WTC11 (cell line): ENCODE measurements around the gene EME1. TPM values are rescaled to one million over a fixed set of nuclear protein-coding genes. Genes with fewer than 3 reads are reported as not detected.

Source experiments
- ATAC-seq: fragments of 200-7000 bp; cut with Tn5 transposase; 2 replicates; pipeline ENCODE4 v1.10.0; 2021; ENCODE audit warnings: mild to moderate bottlenecking, moderate library complexity
- CTCF ChIA-PET: fragments of 300-600 bp; sonication (Branson Sonifier 250); formaldehyde crosslinking; loops from one replicate; lab custom pipeline; 2021; ENCODE audit warnings: antibody characterized with exemption; lab: Charles Lee
- POLR2A ChIA-PET: fragments of 350-600 bp; sonication (Branson Sonifier 250); formaldehyde crosslinking; loops from one replicate; lab custom pipeline; 2021; ENCODE audit warnings: antibody characterized with exemption; lab: Charles Lee
- DNase-seq: peaks from one replicate; pipeline ENCODE4 v3.0.0; 2021; ENCODE audit warnings: low spot score
- H3K27ac Mint-ChIP-seq: 2 replicates; pipeline ENCODE4 v1.8.0; 2021; ENCODE audit warnings: mixed read lengths
- H3K27me3 Mint-ChIP-seq: 2 replicates; pipeline ENCODE4 v1.8.0; 2021; ENCODE audit warnings: low read depth, mild to moderate bottlenecking, moderate library complexity, mixed read lengths
- H3K36me3 Mint-ChIP-seq: 2 replicates; pipeline ENCODE4 v1.8.0; 2021; ENCODE audit warnings: mixed read lengths
- H3K4me1 Mint-ChIP-seq: 2 replicates; pipeline ENCODE4 v1.8.0; 2022; ENCODE audit warnings: mixed read lengths
- H3K4me3 Mint-ChIP-seq: 2 replicates; pipeline ENCODE4 v1.8.0; 2021; ENCODE audit warnings: mild to moderate bottlenecking, moderate library complexity, mixed read lengths
- H3K9me3 Mint-ChIP-seq: 2 replicates; pipeline ENCODE4 v1.8.0; 2021; ENCODE audit warnings: mixed read lengths
- FOXP1 ChIP-seq: sonication (generic); formaldehyde crosslinking; IDR thresholded peaks from 2 replicates; pipeline ENCODE4 v1.8.0; 2022; ENCODE audit warnings: missing genetic modification reagents, mild to moderate bottlenecking, moderate library complexity, borderline replicate concordance
- JUN ChIP-seq: sonication (generic); formaldehyde crosslinking; IDR thresholded peaks from 2 replicates; pipeline ENCODE4 v1.8.0; 2023; ENCODE audit warnings: mild to moderate bottlenecking, missing genetic modification reagents
- NFATC4 ChIP-seq: fragments of 250-450 bp; sonication (Bioruptor Pico); IDR thresholded peaks from 2 replicates; pipeline ENCODE4 v1.9.0; 2021; ENCODE audit warnings: mild to moderate bottlenecking
- NR1H2 ChIP-seq: sonication (generic); formaldehyde crosslinking; IDR thresholded peaks from 2 replicates; pipeline ENCODE4 v1.9.0; 2021; ENCODE audit warnings: mild to moderate bottlenecking, moderate library complexity, missing genetic modification reagents
- NR2C2 ChIP-seq: sonication (generic); formaldehyde crosslinking; IDR thresholded peaks from 2 replicates; pipeline ENCODE4 v1.8.0; 2022; ENCODE audit warnings: mild to moderate bottlenecking, missing genetic modification reagents
- RORB ChIP-seq: fragments of 250-450 bp; sonication (Bioruptor Pico); IDR thresholded peaks from 2 replicates; pipeline ENCODE4 v1.9.0; 2021; ENCODE audit warnings: mild to moderate bottlenecking
- SP1 ChIP-seq: sonication (generic); formaldehyde crosslinking; conservative IDR thresholded peaks from 2 replicates; pipeline ENCODE4 v1.8.1; 2022; ENCODE audit warnings: missing genetic modification reagents
- ZNF232 ChIP-seq: sonication (generic); formaldehyde crosslinking; IDR thresholded peaks from 2 replicates; pipeline ENCODE4 v1.8.0; 2022; ENCODE audit warnings: mild to moderate bottlenecking, missing genetic modification reagents
- ZNF671 ChIP-seq: fragments of 250-450 bp; sonication (Bioruptor Pico); IDR thresholded peaks from 2 replicates; pipeline ENCODE4 v1.8.0; 2021; ENCODE audit warnings: mild to moderate bottlenecking
- total RNA-seq: library from RNA; stranded (reverse); gene quantifications from 3 replicates; pipeline ENCODE4 v1.2.3, GENCODE V29; 2021
- TF ChIP-seq, protein P1 (sequence below): sonication (generic); formaldehyde crosslinking; IDR thresholded peaks from 2 replicates; pipeline ENCODE4 v1.8.1; 2023; ENCODE audit warnings: mild to moderate bottlenecking, missing genetic modification reagents
- TF ChIP-seq, protein P2 (sequence below): sonication (generic); formaldehyde crosslinking; IDR thresholded peaks from 2 replicates; pipeline ENCODE4 v1.8.0; 2023; ENCODE audit warnings: mild to moderate bottlenecking, missing genetic modification reagents
- TF ChIP-seq, protein P3 (sequence below): sonication (generic); formaldehyde crosslinking; IDR thresholded peaks from 2 replicates; pipeline ENCODE4 v1.8.0; 2022; ENCODE audit warnings: missing genetic modification reagents
- TF ChIP-seq, protein P4 (sequence below): fragments of 250-450 bp; sonication (Bioruptor Pico); IDR thresholded peaks from 2 replicates; pipeline ENCODE4 v1.8.0; 2021; ENCODE audit warnings: mild to moderate bottlenecking
- TF ChIP-seq, protein P5 (sequence below): sonication (generic); formaldehyde crosslinking; IDR thresholded peaks from 2 replicates; pipeline ENCODE4 v1.8.1; 2023; ENCODE audit warnings: mild to moderate bottlenecking, missing genetic modification reagents, moderate library complexity
- TF ChIP-seq, protein P6 (sequence below): sonication (generic); formaldehyde crosslinking; IDR thresholded peaks from 2 replicates; pipeline ENCODE4 v1.8.1; 2023; ENCODE audit warnings: mild to moderate bottlenecking, missing genetic modification reagents, moderate library complexity
- TF ChIP-seq, protein P7 (sequence below): fragments of 200-600 bp; IDR thresholded peaks from 2 replicates; pipeline ENCODE4 v1.8.0; 2022; ENCODE audit warnings: antibody characterized with exemption

Gene EME1
- total RNA-seq, 1 experiment from 2014 or later = 24.9 TPM

DNA sequence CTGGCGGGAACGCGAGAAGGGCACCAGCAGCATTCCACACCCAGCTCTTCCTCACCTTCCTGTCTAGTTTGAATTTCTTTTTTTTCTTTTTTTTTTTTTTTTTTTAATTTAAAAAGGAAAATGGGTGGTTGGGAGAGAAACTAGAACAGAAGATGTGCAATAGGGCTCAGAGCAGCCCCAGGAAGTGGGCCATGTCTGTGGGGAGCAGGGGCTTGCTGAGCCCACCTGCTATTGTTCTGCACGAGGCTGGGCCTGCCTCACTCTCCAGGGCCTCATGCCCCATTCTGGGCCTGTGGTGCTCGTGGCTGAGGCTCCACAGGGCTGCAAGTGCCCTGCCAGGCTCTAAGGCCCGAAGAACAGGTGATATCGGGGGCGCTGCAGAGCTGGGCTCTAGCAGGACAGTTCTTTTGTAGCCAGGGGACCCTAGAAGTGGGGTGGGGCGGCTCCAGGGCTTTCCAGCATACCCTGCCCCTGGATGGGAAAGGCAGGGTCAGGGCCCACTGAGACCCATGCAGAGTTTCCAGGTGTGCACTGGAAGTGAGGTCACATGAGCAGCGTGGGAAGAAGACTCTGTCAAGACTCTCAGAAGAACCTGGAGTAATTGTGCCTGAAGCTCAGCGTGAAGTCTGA lies 12.4 kb upstream of the EME1 start (continued):
- TF ChIP-seq, protein P1, sequence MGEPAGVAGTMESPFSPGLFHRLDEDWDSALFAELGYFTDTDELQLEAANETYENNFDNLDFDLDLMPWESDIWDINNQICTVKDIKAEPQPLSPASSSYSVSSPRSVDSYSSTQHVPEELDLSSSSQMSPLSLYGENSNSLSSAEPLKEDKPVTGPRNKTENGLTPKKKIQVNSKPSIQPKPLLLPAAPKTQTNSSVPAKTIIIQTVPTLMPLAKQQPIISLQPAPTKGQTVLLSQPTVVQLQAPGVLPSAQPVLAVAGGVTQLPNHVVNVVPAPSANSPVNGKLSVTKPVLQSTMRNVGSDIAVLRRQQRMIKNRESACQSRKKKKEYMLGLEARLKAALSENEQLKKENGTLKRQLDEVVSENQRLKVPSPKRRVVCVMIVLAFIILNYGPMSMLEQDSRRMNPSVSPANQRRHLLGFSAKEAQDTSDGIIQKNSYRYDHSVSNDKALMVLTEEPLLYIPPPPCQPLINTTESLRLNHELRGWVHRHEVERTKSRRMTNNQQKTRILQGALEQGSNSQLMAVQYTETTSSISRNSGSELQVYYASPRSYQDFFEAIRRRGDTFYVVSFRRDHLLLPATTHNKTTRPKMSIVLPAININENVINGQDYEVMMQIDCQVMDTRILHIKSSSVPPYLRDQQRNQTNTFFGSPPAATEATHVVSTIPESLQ (CRISPR knock-in tag) = no peak
- TF ChIP-seq RORB = no peak
- TF ChIP-seq, protein P2, sequence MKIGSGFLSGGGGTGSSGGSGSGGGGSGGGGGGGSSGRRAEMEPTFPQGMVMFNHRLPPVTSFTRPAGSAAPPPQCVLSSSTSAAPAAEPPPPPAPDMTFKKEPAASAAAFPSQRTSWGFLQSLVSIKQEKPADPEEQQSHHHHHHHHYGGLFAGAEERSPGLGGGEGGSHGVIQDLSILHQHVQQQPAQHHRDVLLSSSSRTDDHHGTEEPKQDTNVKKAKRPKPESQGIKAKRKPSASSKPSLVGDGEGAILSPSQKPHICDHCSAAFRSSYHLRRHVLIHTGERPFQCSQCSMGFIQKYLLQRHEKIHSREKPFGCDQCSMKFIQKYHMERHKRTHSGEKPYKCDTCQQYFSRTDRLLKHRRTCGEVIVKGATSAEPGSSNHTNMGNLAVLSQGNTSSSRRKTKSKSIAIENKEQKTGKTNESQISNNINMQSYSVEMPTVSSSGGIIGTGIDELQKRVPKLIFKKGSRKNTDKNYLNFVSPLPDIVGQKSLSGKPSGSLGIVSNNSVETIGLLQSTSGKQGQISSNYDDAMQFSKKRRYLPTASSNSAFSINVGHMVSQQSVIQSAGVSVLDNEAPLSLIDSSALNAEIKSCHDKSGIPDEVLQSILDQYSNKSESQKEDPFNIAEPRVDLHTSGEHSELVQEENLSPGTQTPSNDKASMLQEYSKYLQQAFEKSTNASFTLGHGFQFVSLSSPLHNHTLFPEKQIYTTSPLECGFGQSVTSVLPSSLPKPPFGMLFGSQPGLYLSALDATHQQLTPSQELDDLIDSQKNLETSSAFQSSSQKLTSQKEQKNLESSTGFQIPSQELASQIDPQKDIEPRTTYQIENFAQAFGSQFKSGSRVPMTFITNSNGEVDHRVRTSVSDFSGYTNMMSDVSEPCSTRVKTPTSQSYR = no peak
- TF ChIP-seq SP1 (CRISPR knock-in tag) = no peak
- no peak for TF ChIP-seq JUN (CRISPR knock-in tag)
- TF ChIP-seq, protein P3, sequence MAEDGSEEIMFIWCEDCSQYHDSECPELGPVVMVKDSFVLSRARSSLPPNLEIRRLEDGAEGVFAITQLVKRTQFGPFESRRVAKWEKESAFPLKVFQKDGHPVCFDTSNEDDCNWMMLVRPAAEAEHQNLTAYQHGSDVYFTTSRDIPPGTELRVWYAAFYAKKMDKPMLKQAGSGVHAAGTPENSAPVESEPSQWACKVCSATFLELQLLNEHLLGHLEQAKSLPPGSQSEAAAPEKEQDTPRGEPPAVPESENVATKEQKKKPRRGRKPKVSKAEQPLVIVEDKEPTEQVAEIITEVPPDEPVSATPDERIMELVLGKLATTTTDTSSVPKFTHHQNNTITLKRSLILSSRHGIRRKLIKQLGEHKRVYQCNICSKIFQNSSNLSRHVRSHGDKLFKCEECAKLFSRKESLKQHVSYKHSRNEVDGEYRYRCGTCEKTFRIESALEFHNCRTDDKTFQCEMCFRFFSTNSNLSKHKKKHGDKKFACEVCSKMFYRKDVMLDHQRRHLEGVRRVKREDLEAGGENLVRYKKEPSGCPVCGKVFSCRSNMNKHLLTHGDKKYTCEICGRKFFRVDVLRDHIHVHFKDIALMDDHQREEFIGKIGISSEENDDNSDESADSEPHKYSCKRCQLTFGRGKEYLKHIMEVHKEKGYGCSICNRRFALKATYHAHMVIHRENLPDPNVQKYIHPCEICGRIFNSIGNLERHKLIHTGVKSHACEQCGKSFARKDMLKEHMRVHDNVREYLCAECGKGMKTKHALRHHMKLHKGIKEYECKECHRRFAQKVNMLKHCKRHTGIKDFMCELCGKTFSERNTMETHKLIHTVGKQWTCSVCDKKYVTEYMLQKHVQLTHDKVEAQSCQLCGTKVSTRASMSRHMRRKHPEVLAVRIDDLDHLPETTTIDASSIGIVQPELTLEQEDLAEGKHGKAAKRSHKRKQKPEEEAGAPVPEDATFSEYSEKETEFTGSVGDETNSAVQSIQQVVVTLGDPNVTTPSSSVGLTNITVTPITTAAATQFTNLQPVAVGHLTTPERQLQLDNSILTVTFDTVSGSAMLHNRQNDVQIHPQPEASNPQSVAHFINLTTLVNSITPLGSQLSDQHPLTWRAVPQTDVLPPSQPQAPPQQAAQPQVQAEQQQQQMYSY (CRISPR knock-in tag) = no peak

DNA sequence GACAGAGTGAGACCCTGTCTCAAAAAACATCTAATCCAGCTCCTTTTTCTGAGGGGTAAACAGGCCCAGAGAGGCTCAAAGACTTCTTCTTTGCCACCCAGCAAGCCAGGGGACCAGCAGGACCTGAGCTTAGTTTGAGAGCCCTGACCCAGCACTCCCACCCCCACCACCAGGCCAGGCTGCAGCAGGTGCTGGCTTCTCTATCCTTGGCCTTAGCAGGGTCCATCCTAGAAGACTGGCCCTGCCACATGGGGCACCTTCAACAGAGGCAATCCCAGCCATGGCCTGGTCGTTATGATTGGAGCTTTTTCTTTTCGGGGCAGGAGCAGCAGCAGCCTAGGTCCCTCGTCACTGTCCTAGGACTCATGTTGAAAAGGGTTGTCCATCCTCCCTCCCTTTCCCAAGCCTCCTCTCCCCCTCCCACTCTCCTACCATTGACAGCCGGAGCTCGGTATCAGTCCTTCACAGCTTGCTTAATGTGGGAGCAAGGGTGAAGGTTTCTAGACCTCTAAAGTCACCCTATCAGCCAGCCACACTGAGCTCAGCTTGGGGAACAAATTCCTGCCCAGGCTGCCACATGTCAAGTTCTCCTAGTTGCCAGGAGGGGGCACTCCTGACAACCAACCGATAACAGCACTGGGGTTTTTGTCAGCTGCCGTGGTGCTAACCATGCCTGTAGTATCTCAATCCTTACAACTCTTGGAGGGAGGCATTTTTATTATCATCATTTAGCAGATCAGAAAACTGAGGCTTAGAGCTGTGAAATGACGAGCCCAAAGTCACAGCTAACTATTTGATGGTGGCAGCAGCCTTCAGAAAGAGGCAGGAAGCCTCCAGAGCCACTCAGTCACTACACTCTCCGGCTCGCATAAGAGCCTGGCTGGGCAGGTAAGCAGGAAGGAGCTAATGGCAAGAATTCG lies 11.2 kb upstream of the EME1 start:
- Mint-ChIP-seq H3K27ac (peak overlapping the region; percentile 91; the same call in 1 of the 2 replicates), H3K9me3 (no peaks in the 10 kb centered on the region), H3K27me3 (no peaks in the 10 kb centered on the region), H3K4me3 (no peak overlapping the region), H3K4me1 (peaks cover 36% of the 10 kb centered on the region), H3K36me3 (peaks cover 18% of the 10 kb centered on the region)
- ATAC-seq = peak; percentile 43
- DNase-seq = peak; percentile 61
- ChIA-PET POLR2A (interaction anchor here (0.5 to 2.3 kb wide), 3 partner anchors 15 to 63 kb away, joined by 3 to 7 read pairs (median 3); no protein-coding TSS in a partner anchor), CTCF (interaction anchor here (0.6 to 6.9 kb wide), 67 partner anchors 9 to 547 kb away, joined by 3 to 108 read pairs (median 4); partner anchors contain the start of genes COL1A1, EME1, ITGA3 and LRRC59)
- TF ChIP-seq NFATC4 (CRISPR knock-in tag) (no peak), NR2C2 (CRISPR knock-in tag) (no peak), ZNF671 (CRISPR knock-in tag) (no peak), JUN (CRISPR knock-in tag) (no peak), FOXP1 (no peak), NR1H2 (CRISPR knock-in tag) (no peak), ZNF232 (CRISPR knock-in tag) (no peak)
- TF ChIP-seq, protein P4, sequence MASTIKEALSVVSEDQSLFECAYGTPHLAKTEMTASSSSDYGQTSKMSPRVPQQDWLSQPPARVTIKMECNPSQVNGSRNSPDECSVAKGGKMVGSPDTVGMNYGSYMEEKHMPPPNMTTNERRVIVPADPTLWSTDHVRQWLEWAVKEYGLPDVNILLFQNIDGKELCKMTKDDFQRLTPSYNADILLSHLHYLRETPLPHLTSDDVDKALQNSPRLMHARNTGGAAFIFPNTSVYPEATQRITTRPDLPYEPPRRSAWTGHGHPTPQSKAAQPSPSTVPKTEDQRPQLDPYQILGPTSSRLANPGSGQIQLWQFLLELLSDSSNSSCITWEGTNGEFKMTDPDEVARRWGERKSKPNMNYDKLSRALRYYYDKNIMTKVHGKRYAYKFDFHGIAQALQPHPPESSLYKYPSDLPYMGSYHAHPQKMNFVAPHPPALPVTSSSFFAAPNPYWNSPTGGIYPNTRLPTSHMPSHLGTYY (CRISPR knock-in tag) = no peak
- TF ChIP-seq, protein P5, sequence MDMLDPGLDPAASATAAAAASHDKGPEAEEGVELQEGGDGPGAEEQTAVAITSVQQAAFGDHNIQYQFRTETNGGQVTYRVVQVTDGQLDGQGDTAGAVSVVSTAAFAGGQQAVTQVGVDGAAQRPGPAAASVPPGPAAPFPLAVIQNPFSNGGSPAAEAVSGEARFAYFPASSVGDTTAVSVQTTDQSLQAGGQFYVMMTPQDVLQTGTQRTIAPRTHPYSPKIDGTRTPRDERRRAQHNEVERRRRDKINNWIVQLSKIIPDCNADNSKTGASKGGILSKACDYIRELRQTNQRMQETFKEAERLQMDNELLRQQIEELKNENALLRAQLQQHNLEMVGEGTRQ (CRISPR knock-in tag) = no peak
- TF ChIP-seq, protein P6, sequence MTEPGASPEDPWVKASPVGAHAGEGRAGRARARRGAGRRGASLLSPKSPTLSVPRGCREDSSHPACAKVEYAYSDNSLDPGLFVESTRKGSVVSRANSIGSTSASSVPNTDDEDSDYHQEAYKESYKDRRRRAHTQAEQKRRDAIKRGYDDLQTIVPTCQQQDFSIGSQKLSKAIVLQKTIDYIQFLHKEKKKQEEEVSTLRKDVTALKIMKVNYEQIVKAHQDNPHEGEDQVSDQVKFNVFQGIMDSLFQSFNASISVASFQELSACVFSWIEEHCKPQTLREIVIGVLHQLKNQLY (CRISPR knock-in tag) = no peak
- TF ChIP-seq, protein P7, sequence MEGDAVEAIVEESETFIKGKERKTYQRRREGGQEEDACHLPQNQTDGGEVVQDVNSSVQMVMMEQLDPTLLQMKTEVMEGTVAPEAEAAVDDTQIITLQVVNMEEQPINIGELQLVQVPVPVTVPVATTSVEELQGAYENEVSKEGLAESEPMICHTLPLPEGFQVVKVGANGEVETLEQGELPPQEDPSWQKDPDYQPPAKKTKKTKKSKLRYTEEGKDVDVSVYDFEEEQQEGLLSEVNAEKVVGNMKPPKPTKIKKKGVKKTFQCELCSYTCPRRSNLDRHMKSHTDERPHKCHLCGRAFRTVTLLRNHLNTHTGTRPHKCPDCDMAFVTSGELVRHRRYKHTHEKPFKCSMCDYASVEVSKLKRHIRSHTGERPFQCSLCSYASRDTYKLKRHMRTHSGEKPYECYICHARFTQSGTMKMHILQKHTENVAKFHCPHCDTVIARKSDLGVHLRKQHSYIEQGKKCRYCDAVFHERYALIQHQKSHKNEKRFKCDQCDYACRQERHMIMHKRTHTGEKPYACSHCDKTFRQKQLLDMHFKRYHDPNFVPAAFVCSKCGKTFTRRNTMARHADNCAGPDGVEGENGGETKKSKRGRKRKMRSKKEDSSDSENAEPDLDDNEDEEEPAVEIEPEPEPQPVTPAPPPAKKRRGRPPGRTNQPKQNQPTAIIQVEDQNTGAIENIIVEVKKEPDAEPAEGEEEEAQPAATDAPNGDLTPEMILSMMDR = peak; percentile 60
- TF ChIP-seq, protein P3 (CRISPR knock-in tag) = no peak
